ENCODE measurements around the gene ARSG. TPM values are rescaled to one million over a fixed set of nuclear protein-coding genes. Genes with fewer than 3 reads are reported as not detected.
"Not testable (repeated sequence)": the region's sequence is repeated elsewhere in the genome, so short reads cannot be mapped to it uniquely, and the experiment has no call there.

Gene ARSG
- total RNA-seq, 1 donor from 2014 or later, result 6.2 TPM

GRCh38 chr17:68359791-68360535 lies 68.7 kb downstream of the ARSG start:
- H3K4me1 Mint-ChIP-seq, result peaks cover 4% of the 10 kb centered on the region
- no peaks in the 10 kb centered on the region for H3K9me3 Mint-ChIP-seq
- no peak for DNase-seq (ENCODE audit: low read depth, low spot score)
- no peaks in the 10 kb centered on the region for H3K27me3 Mint-ChIP-seq (ENCODE audit: low read depth)
- H3K4me3 Mint-ChIP-seq, result no peak overlapping the region
- H3K27ac Mint-ChIP-seq (ENCODE audit: unreplicated experiment), result no peak overlapping the region
- H3K36me3 Mint-ChIP-seq (ENCODE audit: low read depth), result peaks cover 3% of the 10 kb centered on the region
- no peak for TF ChIP-seq CTCF (conservative IDR thresholded peaks at IDR 0.05)

- Mint-ChIP-seq H3K4me1 (peaks cover 4% of the 10 kb centered on the region), H3K9me3 (no peaks in the 10 kb centered on the region), H3K27me3 (ENCODE audit: low read depth) (no peaks in the 10 kb centered on the region), H3K27ac (ENCODE audit: unreplicated experiment) (no peak overlapping the region), H3K36me3 (ENCODE audit: low read depth) (peaks cover 5% of the 10 kb centered on the region), H3K4me3 (no peak overlapping the region)
- DNase-seq (ENCODE audit: low read depth, low spot score), result no peak
- TF ChIP-seq CTCF (conservative IDR thresholded peaks at IDR 0.05), result no peak
Measured at GRCh38 chr17:68365469-68365868, 74.2 kb downstream of the ARSG start.

- Mint-ChIP-seq H3K9me3 (peaks cover 5% of the 10 kb centered on the region), H3K4me1 (no peaks in the 10 kb centered on the region), H3K4me3 (no peak overlapping the region), H3K36me3 (ENCODE audit: low read depth) (peaks cover 2% of the 10 kb centered on the region), H3K27me3 (ENCODE audit: low read depth) (no peaks in the 10 kb centered on the region), H3K27ac (ENCODE audit: unreplicated experiment) (no peak overlapping the region)
- DNase-seq (ENCODE audit: low read depth, low spot score), result no peak
- TF ChIP-seq CTCF (conservative IDR thresholded peaks at IDR 0.05), result no peak
Measured at GRCh38 chr17:68368387-68368786, 77.1 kb downstream of the ARSG start.

GRCh38 chr17:68375566-68375965 lies 84.3 kb downstream of the ARSG start:
- no peak for DNase-seq (ENCODE audit: low read depth, low spot score)
- Mint-ChIP-seq H3K27ac (ENCODE audit: unreplicated experiment) (no peak overlapping the region), H3K4me1 (peaks cover 24% of the 10 kb centered on the region), H3K36me3 (ENCODE audit: low read depth) (no peaks in the 10 kb centered on the region), H3K27me3 (ENCODE audit: low read depth) (no peaks in the 10 kb centered on the region), H3K9me3 (peaks cover 5% of the 10 kb centered on the region), H3K4me3 (no peak overlapping the region)
- no peak for TF ChIP-seq CTCF (conservative IDR thresholded peaks at IDR 0.05)

- peaks cover 24% of the 10 kb centered on the region for H3K4me1 Mint-ChIP-seq
- not testable (repeated sequence) for H3K27ac Mint-ChIP-seq (ENCODE audit: unreplicated experiment); H3K9me3 Mint-ChIP-seq; H3K27me3 Mint-ChIP-seq (ENCODE audit: low read depth); H3K36me3 Mint-ChIP-seq (ENCODE audit: low read depth); DNase-seq (ENCODE audit: low read depth, low spot score); H3K4me3 Mint-ChIP-seq
Measured at GRCh38 chr17:68376178-68376577, 84.9 kb downstream of the ARSG start.

GRCh38 chr17:68377771-68378267 lies 86.5 kb downstream of the ARSG start:
- Mint-ChIP-seq H3K9me3 (no peaks in the 10 kb centered on the region), H3K4me1 (peaks cover 24% of the 10 kb centered on the region), H3K27me3 (ENCODE audit: low read depth) (no peaks in the 10 kb centered on the region), H3K27ac (ENCODE audit: unreplicated experiment) (no peak overlapping the region), H3K4me3 (no peak overlapping the region), H3K36me3 (ENCODE audit: low read depth) (no peaks in the 10 kb centered on the region)
- no peak for TF ChIP-seq CTCF (conservative IDR thresholded peaks at IDR 0.05)
- DNase-seq (ENCODE audit: low read depth, low spot score), result no peak

Data from neural crest cell (in vitro differentiated cells).